GM19043 (cell line): ENCODE results near the gene CHRNA10.
"Not testable (repeated sequence)": the region's sequence is repeated elsewhere in the genome, so short reads cannot be mapped to it uniquely, and the experiment has no call there.

Source experiments
- ATAC-seq: cut with Tn5 transposase; IDR thresholded peaks from one replicate; pipeline ENCODE4 v1.9.1; 2021; ENCODE audit warnings: low read depth; ENCODE audit not compliant: unreplicated experiment

The CHRNA10 gene

GRCh38 chr11:3665336-3666022 is 5.7 kb downstream of the CHRNA10 start:
- ATAC-seq: no peak

GRCh38 chr11:3664032-3664630 is 7.1 kb downstream of the CHRNA10 start:
- no peak for ATAC-seq

- no peak for ATAC-seq
Observed at GRCh38 chr11:3662856-3663255, 8.3 kb downstream of the CHRNA10 start.

- ATAC-seq: no peak
Observed at GRCh38 chr11:3660960-3661359, 10.2 kb downstream of the CHRNA10 start.

- no peak for ATAC-seq
Observed at GRCh38 chr11:3659595-3660515, 11.3 kb downstream of the CHRNA10 start.

GRCh38 chr11:3658252-3658651 is 12.9 kb downstream of the CHRNA10 start:
- ATAC-seq: no peak

- not testable (repeated sequence) for ATAC-seq
Observed at GRCh38 chr11:3657331-3657730, 13.9 kb downstream of the CHRNA10 start.

GRCh38 chr11:3655547-3655946 is 15.6 kb downstream of the CHRNA10 start:
- no peak for ATAC-seq

GRCh38 chr11:3652514-3652913 is 18.7 kb downstream of the CHRNA10 start:
- ATAC-seq: not testable (repeated sequence)

- ATAC-seq: not testable (repeated sequence)
Observed at GRCh38 chr11:3649374-3649773, 21.8 kb downstream of the CHRNA10 start.

- not testable (repeated sequence) for ATAC-seq
Observed at GRCh38 chr11:3648843-3649242, 22.3 kb downstream of the CHRNA10 start.

- ATAC-seq: no peak
Observed at GRCh38 chr11:3645552-3645951, 25.6 kb downstream of the CHRNA10 start.

- no peak for ATAC-seq
Observed at GRCh38 chr11:3644817-3645235, 26.4 kb downstream of the CHRNA10 start, which contains the start of gene ART1. Gene ART1, plus strand, starts transcription at chr11:3645128. Its CDS starts 14,086 bp downstream, at chr11:3659214.

- ATAC-seq: not testable (repeated sequence)
Observed at GRCh38 chr11:3643102-3643546, 28.1 kb downstream of the CHRNA10 start.

- ATAC-seq: no peak
Observed at GRCh38 chr11:3642071-3642951, 28.9 kb downstream of the CHRNA10 start.

- no peak for ATAC-seq
Observed at GRCh38 chr11:3641701-3642070, 29.5 kb downstream of the CHRNA10 start, which contains the start of gene ART5. Gene ART5, minus strand, starts transcription at chr11:3641992. Its CDS starts 130 bp downstream, at chr11:3641862.

GRCh38 chr11:3641191-3641590 is 30.0 kb downstream of the CHRNA10 start:
- no peak for ATAC-seq

- no peak for ATAC-seq
Observed at GRCh38 chr11:3639841-3640240, 31.3 kb downstream of the CHRNA10 start.

GRCh38 chr11:3638513-3638912 is 32.7 kb downstream of the CHRNA10 start:
- ATAC-seq: no peak

GRCh38 chr11:3637201-3637600 is 34.0 kb downstream of the CHRNA10 start:
- ATAC-seq: no peak
